ENCODE measurements around the gene ADAMTSL1.

The ADAMTSL1 gene

GRCh38 chr9:18728642-18729041 lies 254.7 kb downstream of the ADAMTSL1 start:
- no peak for DNase-seq (ENCODE audit: low read depth)
- TF ChIP-seq, protein P1, sequence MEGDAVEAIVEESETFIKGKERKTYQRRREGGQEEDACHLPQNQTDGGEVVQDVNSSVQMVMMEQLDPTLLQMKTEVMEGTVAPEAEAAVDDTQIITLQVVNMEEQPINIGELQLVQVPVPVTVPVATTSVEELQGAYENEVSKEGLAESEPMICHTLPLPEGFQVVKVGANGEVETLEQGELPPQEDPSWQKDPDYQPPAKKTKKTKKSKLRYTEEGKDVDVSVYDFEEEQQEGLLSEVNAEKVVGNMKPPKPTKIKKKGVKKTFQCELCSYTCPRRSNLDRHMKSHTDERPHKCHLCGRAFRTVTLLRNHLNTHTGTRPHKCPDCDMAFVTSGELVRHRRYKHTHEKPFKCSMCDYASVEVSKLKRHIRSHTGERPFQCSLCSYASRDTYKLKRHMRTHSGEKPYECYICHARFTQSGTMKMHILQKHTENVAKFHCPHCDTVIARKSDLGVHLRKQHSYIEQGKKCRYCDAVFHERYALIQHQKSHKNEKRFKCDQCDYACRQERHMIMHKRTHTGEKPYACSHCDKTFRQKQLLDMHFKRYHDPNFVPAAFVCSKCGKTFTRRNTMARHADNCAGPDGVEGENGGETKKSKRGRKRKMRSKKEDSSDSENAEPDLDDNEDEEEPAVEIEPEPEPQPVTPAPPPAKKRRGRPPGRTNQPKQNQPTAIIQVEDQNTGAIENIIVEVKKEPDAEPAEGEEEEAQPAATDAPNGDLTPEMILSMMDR (conservative IDR thresholded peaks at IDR 0.05; ENCODE audit: low read length): no peak
- H3K4me3 ChIP-seq (ENCODE audit: low read length): no peak overlapping the region

- no peak for DNase-seq (ENCODE audit: low read depth)
- TF ChIP-seq, protein P1 (conservative IDR thresholded peaks at IDR 0.05; ENCODE audit: low read length): no peak
Observed at GRCh38 chr9:18730241-18730640, 256.3 kb downstream of the ADAMTSL1 start.

GRCh38 chr9:18739127-18739526 lies 265.2 kb downstream of the ADAMTSL1 start:
- peak; percentile 50 for DNase-seq (ENCODE audit: low read depth)
- TF ChIP-seq, protein P1 (conservative IDR thresholded peaks at IDR 0.05; ENCODE audit: low read length): no peak

More at GRCh38 chr9:18730241-18730640, 256.3 kb downstream of the ADAMTSL1 start:
- no peak overlapping the region for H3K4me3 ChIP-seq (ENCODE audit: low read length)

DNA sequence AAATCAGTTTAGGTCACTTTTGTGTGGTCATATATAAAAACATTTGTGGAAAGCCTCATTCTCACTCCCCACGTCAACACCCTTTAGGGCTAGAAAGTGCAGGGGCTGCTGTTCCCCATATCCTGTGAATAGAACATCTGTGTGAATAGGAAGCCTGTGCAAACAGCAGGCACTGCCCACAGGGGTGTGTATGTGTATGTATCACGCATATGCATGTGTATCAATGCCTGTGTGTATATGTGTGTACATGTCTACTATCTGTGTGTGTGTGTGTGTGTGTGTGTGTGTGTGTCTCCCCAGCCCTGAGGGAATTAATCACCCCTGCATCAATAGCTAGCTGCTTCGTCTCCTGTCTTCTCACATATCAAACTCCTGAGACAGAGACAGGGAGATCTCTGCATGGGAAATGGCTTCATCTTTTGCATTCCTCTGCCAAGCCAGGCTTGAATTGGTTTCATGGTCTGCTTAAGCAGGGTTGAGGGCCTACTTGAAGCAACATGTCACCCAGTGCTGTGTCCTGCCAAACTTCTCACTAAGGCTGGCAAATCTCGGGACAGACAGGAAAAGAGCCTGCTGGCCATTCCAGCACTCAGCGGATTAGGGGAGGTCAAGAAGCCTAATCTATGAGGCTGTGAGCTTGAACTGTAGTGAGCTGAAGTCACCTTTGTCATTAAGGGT lies 265.8 kb downstream of the ADAMTSL1 start:
- TF ChIP-seq, protein P1 (conservative IDR thresholded peaks at IDR 0.05; ENCODE audit: low read length): no peak
- no peak overlapping the region for H3K4me3 ChIP-seq (ENCODE audit: low read length)
- DNase-seq (ENCODE audit: low read depth): no peak

More at GRCh38 chr9:18739127-18739526, 265.2 kb downstream of the ADAMTSL1 start:
- no peak overlapping the region for H3K4me3 ChIP-seq (ENCODE audit: low read length)

DNA sequence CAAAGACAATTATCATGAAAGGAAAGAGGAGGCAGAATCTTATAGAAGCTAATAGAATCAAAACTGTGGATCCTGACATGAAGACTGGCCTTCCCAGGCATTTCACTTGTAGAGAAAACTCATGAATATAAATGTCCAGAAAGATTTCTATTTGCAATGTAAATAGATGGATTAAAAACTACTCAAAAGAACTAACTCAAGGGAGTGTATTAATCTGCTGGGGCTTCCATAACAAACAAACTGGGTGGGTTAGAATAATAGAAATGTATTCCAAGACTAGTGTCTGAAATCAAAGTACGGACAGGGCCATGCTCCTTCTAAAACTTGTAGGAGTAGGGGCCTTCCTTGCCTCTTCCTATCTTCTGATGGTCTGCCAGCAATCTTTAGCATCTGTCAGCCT lies 267.4 kb downstream of the ADAMTSL1 start:
- H3K4me3 ChIP-seq (ENCODE audit: low read length): no peak overlapping the region
- TF ChIP-seq, protein P1 (conservative IDR thresholded peaks at IDR 0.05; ENCODE audit: low read length): no peak
- no peak for DNase-seq (ENCODE audit: low read depth)

GRCh38 chr9:18741945-18742344 lies 268.0 kb downstream of the ADAMTSL1 start:
- DNase-seq (ENCODE audit: low read depth): no peak
- no peak overlapping the region for H3K4me3 ChIP-seq (ENCODE audit: low read length)
- TF ChIP-seq, protein P1 (conservative IDR thresholded peaks at IDR 0.05; ENCODE audit: low read length): no peak

GRCh38 chr9:18743421-18743820 lies 269.5 kb downstream of the ADAMTSL1 start:
- TF ChIP-seq, protein P1 (conservative IDR thresholded peaks at IDR 0.05; ENCODE audit: low read length): no peak
- H3K4me3 ChIP-seq (ENCODE audit: low read length): no peak overlapping the region
- no peak for DNase-seq (ENCODE audit: low read depth)
